Measurements from ENCODE around the gene RAI2.
"Not testable (repeated sequence)": the region's sequence is repeated elsewhere in the genome, so short reads cannot be mapped to it uniquely, and the experiment has no call there.

The RAI2 gene

GRCh38 chrX:17786554-17787347 lies 74.3 kb downstream of the RAI2 start:
- H3K9me3 ChIP-seq (ENCODE audit: control insufficient read depth, insufficient read depth, low read length); H3K36me3 ChIP-seq (ENCODE audit: insufficient read depth, low read length); H3K4me1 ChIP-seq (ENCODE audit: insufficient read depth, low read length): not testable (repeated sequence)
- peak overlapping the region; percentile 61 for H3K9ac ChIP-seq (ENCODE audit: low read depth, low read length)

GRCh38 chrX:17779434-17779833 lies 81.7 kb downstream of the RAI2 start:
- H3K4me1 ChIP-seq (ENCODE audit: insufficient read depth, low read length): peaks cover 7% of the 10 kb centered on the region; the same call in 1 of the 2 replicates
- peaks cover 7% of the 10 kb centered on the region for H3K9me3 ChIP-seq (ENCODE audit: control insufficient read depth, insufficient read depth, low read length)
- no peaks in the 10 kb centered on the region for H3K36me3 ChIP-seq (ENCODE audit: insufficient read depth, low read length)

GRCh38 chrX:17778997-17779396 lies 82.1 kb downstream of the RAI2 start:
- Histone ChIP-seq H3K4me1 (ENCODE audit: insufficient read depth, low read length) (peaks cover 7% of the 10 kb centered on the region; the same call in 1 of the 2 replicates), H3K36me3 (ENCODE audit: insufficient read depth, low read length) (no peaks in the 10 kb centered on the region), H3K9ac (ENCODE audit: low read depth, low read length) (no peak overlapping the region), H3K9me3 (ENCODE audit: control insufficient read depth, insufficient read depth, low read length) (peaks cover 7% of the 10 kb centered on the region)

More at GRCh38 chrX:17779434-17779833, 81.7 kb downstream of the RAI2 start:
- no peak overlapping the region for H3K9ac ChIP-seq (ENCODE audit: low read depth, low read length)

- no peaks in the 10 kb centered on the region for H3K9me3 ChIP-seq (ENCODE audit: control insufficient read depth, insufficient read depth, low read length)
- peaks cover 4% of the 10 kb centered on the region; the same call in 1 of the 2 replicates for H3K4me1 ChIP-seq (ENCODE audit: insufficient read depth, low read length)
- H3K36me3 ChIP-seq (ENCODE audit: insufficient read depth, low read length): no peaks in the 10 kb centered on the region
- no peak overlapping the region for H3K9ac ChIP-seq (ENCODE audit: low read depth, low read length)
Measured at GRCh38 chrX:17774053-17774452, 87.0 kb downstream of the RAI2 start.

- H3K4me1 ChIP-seq (ENCODE audit: insufficient read depth, low read length): no peaks in the 10 kb centered on the region
- H3K9me3 ChIP-seq (ENCODE audit: control insufficient read depth, insufficient read depth, low read length): no peaks in the 10 kb centered on the region
- no peak overlapping the region for H3K9ac ChIP-seq (ENCODE audit: low read depth, low read length)
- H3K36me3 ChIP-seq (ENCODE audit: insufficient read depth, low read length): no peaks in the 10 kb centered on the region
Measured at GRCh38 chrX:17773221-17773876, 87.7 kb downstream of the RAI2 start.

GRCh38 chrX:17769701-17770269 lies 91.3 kb downstream of the RAI2 start:
- Histone ChIP-seq H3K9me3 (ENCODE audit: control insufficient read depth, insufficient read depth, low read length) (no peaks in the 10 kb centered on the region), H3K4me1 (ENCODE audit: insufficient read depth, low read length) (no peaks in the 10 kb centered on the region), H3K9ac (ENCODE audit: low read depth, low read length) (no peak overlapping the region), H3K36me3 (ENCODE audit: insufficient read depth, low read length) (no peaks in the 10 kb centered on the region)

GRCh38 chrX:17768997-17769396 lies 92.1 kb downstream of the RAI2 start:
- Histone ChIP-seq H3K4me1 (ENCODE audit: insufficient read depth, low read length) (no peaks in the 10 kb centered on the region), H3K36me3 (ENCODE audit: insufficient read depth, low read length) (no peaks in the 10 kb centered on the region), H3K9me3 (ENCODE audit: control insufficient read depth, insufficient read depth, low read length) (no peaks in the 10 kb centered on the region), H3K9ac (ENCODE audit: low read depth, low read length) (no peak overlapping the region)

GRCh38 chrX:17767734-17768133 lies 93.4 kb downstream of the RAI2 start:
- Histone ChIP-seq H3K9ac (ENCODE audit: low read depth, low read length) (no peak overlapping the region), H3K36me3 (ENCODE audit: insufficient read depth, low read length) (no peaks in the 10 kb centered on the region), H3K4me1 (ENCODE audit: insufficient read depth, low read length) (no peaks in the 10 kb centered on the region), H3K9me3 (ENCODE audit: control insufficient read depth, insufficient read depth, low read length) (no peaks in the 10 kb centered on the region)

GRCh38 chrX:17759990-17760389 lies 101.1 kb downstream of the RAI2 start:
- H3K4me1 ChIP-seq (ENCODE audit: insufficient read depth, low read length): no peaks in the 10 kb centered on the region
- H3K36me3 ChIP-seq (ENCODE audit: insufficient read depth, low read length): no peaks in the 10 kb centered on the region
- H3K9me3 ChIP-seq (ENCODE audit: control insufficient read depth, insufficient read depth, low read length): no peaks in the 10 kb centered on the region
- H3K9ac ChIP-seq (ENCODE audit: low read depth, low read length): no peak overlapping the region

GRCh38 chrX:17758382-17758781 lies 102.7 kb downstream of the RAI2 start:
- Histone ChIP-seq H3K36me3 (ENCODE audit: insufficient read depth, low read length) (no peaks in the 10 kb centered on the region), H3K9ac (ENCODE audit: low read depth, low read length) (no peak overlapping the region), H3K9me3 (ENCODE audit: control insufficient read depth, insufficient read depth, low read length) (no peaks in the 10 kb centered on the region), H3K4me1 (ENCODE audit: insufficient read depth, low read length) (no peaks in the 10 kb centered on the region)

GRCh38 chrX:17750436-17750835 lies 110.7 kb downstream of the RAI2 start:
- Histone ChIP-seq H3K4me1 (ENCODE audit: insufficient read depth, low read length) (no peaks in the 10 kb centered on the region; the same call in 1 of the 2 replicates), H3K9me3 (ENCODE audit: control insufficient read depth, insufficient read depth, low read length) (no peaks in the 10 kb centered on the region), H3K9ac (ENCODE audit: low read depth, low read length) (no peak overlapping the region)

More at GRCh38 chrX:17750436-17750835, 110.7 kb downstream of the RAI2 start:
- H3K36me3 ChIP-seq (ENCODE audit: insufficient read depth, low read length): no peaks in the 10 kb centered on the region

Data from ES-I3 (cell line).